ENCODE measurements around the gene CRIM1. TPM values are rescaled to one million over a fixed set of nuclear protein-coding genes. Genes with fewer than 3 reads are reported as not detected.

The CRIM1 gene
- total RNA-seq, 1 donor from 2014 or later: 25.8 TPM

GRCh38 chr2:36597532-36598377 is 242.2 kb downstream of the CRIM1 start, which contains the start of gene FEZ2:
TSS of gene FEZ2 (minus strand) at chr2:36598168. CDS start at chr2:36598142, 26 bp downstream.
- peak; percentile 36 for TF ChIP-seq CTCF (IDR thresholded peaks at IDR 0.05; ENCODE audit: unreplicated experiment)
- peaks cover 6% of the 10 kb centered on the region for H3K36me3 Mint-ChIP-seq (ENCODE audit: insufficient read depth)
- peaks cover 25% of the 10 kb centered on the region for H3K4me1 Mint-ChIP-seq (ENCODE audit: low read depth)
- H3K27me3 Mint-ChIP-seq: no peaks in the 10 kb centered on the region
- peak within 1 kb of the TSS; percentile 88 for H3K27ac Mint-ChIP-seq
- H3K9me3 Mint-ChIP-seq (ENCODE audit: low read depth): no peaks in the 10 kb centered on the region
- peak within 1 kb of the TSS; percentile 83 for H3K4me3 Mint-ChIP-seq (ENCODE audit: low read depth)
- peak; percentile 70 for DNase-seq (ENCODE audit: low spot score, unreplicated experiment)

Other genes with a start within 250 kb of the CRIM1 start
- 28.7 and 36.1 TPM in 2 replicates for gene FEZ2, start 242.4 kb downstream of the CRIM1 start, total RNA-seq

Measured in progenitor cell of endocrine pancreas (in vitro differentiated cells).